HepG2 (cell line): ENCODE data around the gene UCN2.

Experiments used
- ETV6 ChIP-seq: sonication (generic); formaldehyde crosslinking; conservative IDR thresholded peaks from 2 replicates; pipeline ENCODE4 v1.4.0; 2020; ENCODE audit warnings: missing genetic modification reagents
- KDM4B ChIP-seq: sonication (generic); formaldehyde crosslinking; IDR thresholded peaks from 2 replicates; pipeline ENCODE4 v1.4.0; 2020; ENCODE audit warnings: missing genetic modification reagents
- MAFK ChIP-seq, 2 experiments: IDR thresholded peaks in 1 of 2; conservative IDR thresholded peaks in 1 of 2; 2 replicates each; pipeline ENCODE4 v1.6.1; 2011; ENCODE audit warnings: improper control_type of control experiment in 2 of 2, low read length in 2 of 2
- NFIC ChIP-seq: IDR thresholded peaks from 2 replicates; pipeline ENCODE4 v1.6.1; 2012; ENCODE audit warnings: mild to moderate bottlenecking, low read length, inconsistent platforms
- NPAS2 ChIP-seq: sonication (generic); formaldehyde crosslinking; IDR thresholded peaks from 2 replicates; pipeline ENCODE4 v1.8.0; 2022; ENCODE audit warnings: mild to moderate bottlenecking, missing genetic modification reagents, borderline replicate concordance
- SYNCRIP ChIP-seq: fragments of 200-400 bp; formaldehyde crosslinking; IDR thresholded peaks from 2 replicates; pipeline ENCODE4 v1.6.1; 2018; ENCODE audit warnings: mild to moderate bottlenecking, low read depth, low read length; ENCODE audit not compliant: insufficient read depth
- TCF7 ChIP-seq: sonication (generic); IDR thresholded peaks from 2 replicates; pipeline ENCODE4 v1.6.1; 2016; ENCODE audit warnings: antibody characterized with exemption, low read depth
- TF ChIP-seq, protein P1 (sequence below): sonication (generic); formaldehyde crosslinking; IDR thresholded peaks from 2 replicates; pipeline ENCODE4 v1.9.0; 2022; ENCODE audit warnings: missing genetic modification reagents, mild to moderate bottlenecking, borderline replicate concordance
- TF ChIP-seq, protein P2 (sequence below), 2 experiments: IDR thresholded peaks; 2 replicates each; pipeline ENCODE4 v1.6.1; 2011 to 2012; ENCODE audit warnings: low read length in 2 of 2, borderline replicate concordance in 1 of 2, low read depth in 1 of 2, mild to moderate bottlenecking in 1 of 2, moderate library complexity in 1 of 2
- TF ChIP-seq, protein P3 (sequence below): sonication (generic); formaldehyde crosslinking; IDR thresholded peaks from 2 replicates; pipeline ENCODE4 v1.5.1; 2020; ENCODE audit warnings: missing genetic modification reagents, mild to moderate bottlenecking, borderline replicate concordance
- TF ChIP-seq, protein P4 (sequence below): sonication (generic); formaldehyde crosslinking; IDR thresholded peaks from 2 replicates; pipeline ENCODE4 v1.4.0; 2020; ENCODE audit warnings: missing genetic modification reagents, mild to moderate bottlenecking, borderline replicate concordance

DNA sequence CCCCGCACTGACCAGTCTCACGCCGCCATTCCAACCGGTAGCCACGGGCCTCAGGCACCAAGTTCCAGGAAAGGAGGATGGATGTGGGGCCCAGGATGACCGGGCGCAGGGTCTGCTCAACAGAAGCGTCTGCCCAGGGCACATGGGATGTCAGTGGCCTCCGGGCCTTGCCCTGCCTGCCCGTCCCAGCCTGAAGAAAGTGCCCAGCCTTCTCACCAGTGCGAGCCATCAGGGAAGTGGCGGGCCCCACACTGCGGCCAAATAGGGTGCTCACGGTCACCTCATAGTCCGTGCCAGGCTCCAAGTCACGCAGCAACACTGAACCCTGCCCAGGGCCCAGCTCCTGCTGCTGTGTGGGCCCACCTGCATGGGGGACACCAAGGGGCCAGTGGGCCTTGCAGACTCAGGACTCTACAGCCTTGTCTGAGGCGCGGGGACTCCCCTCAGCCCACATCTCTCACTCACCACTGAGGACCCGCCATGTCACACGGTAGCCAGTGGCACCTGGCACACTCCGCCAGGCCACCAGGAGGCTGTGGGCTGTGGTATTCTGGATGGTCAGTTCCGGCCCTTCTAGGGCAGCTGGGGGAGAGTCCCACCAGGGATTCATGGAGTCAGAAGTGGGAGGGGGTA is 28.4 kb upstream of the UCN2 start:
- TF ChIP-seq TCF7 (no peak), SYNCRIP (no peak), NFIC (no peak), NPAS2 (CRISPR knock-in tag) (no peak), ETV6 (CRISPR knock-in tag) (no peak), KDM4B (CRISPR knock-in tag) (no peak), MAFK (conservative IDR thresholded peaks at IDR 0.05 in 1 of 2, IDR thresholded peaks at IDR 0.05 in 1 of 2; ENCODE audit: low read length in 2 of 2) (no peak)
- TF ChIP-seq, protein P1, sequence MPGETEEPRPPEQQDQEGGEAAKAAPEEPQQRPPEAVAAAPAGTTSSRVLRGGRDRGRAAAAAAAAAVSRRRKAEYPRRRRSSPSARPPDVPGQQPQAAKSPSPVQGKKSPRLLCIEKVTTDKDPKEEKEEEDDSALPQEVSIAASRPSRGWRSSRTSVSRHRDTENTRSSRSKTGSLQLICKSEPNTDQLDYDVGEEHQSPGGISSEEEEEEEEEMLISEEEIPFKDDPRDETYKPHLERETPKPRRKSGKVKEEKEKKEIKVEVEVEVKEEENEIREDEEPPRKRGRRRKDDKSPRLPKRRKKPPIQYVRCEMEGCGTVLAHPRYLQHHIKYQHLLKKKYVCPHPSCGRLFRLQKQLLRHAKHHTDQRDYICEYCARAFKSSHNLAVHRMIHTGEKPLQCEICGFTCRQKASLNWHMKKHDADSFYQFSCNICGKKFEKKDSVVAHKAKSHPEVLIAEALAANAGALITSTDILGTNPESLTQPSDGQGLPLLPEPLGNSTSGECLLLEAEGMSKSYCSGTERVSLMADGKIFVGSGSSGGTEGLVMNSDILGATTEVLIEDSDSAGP (CRISPR knock-in tag), result no peak
- TF ChIP-seq, protein P2, sequence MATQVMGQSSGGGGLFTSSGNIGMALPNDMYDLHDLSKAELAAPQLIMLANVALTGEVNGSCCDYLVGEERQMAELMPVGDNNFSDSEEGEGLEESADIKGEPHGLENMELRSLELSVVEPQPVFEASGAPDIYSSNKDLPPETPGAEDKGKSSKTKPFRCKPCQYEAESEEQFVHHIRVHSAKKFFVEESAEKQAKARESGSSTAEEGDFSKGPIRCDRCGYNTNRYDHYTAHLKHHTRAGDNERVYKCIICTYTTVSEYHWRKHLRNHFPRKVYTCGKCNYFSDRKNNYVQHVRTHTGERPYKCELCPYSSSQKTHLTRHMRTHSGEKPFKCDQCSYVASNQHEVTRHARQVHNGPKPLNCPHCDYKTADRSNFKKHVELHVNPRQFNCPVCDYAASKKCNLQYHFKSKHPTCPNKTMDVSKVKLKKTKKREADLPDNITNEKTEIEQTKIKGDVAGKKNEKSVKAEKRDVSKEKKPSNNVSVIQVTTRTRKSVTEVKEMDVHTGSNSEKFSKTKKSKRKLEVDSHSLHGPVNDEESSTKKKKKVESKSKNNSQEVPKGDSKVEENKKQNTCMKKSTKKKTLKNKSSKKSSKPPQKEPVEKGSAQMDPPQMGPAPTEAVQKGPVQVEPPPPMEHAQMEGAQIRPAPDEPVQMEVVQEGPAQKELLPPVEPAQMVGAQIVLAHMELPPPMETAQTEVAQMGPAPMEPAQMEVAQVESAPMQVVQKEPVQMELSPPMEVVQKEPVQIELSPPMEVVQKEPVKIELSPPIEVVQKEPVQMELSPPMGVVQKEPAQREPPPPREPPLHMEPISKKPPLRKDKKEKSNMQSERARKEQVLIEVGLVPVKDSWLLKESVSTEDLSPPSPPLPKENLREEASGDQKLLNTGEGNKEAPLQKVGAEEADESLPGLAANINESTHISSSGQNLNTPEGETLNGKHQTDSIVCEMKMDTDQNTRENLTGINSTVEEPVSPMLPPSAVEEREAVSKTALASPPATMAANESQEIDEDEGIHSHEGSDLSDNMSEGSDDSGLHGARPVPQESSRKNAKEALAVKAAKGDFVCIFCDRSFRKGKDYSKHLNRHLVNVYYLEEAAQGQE (IDR thresholded peaks at IDR 0.05; ENCODE audit: borderline replicate concordance in 1 of 2, low read depth in 1 of 2, low read length in 2 of 2), result no peak
- TF ChIP-seq, protein P3, sequence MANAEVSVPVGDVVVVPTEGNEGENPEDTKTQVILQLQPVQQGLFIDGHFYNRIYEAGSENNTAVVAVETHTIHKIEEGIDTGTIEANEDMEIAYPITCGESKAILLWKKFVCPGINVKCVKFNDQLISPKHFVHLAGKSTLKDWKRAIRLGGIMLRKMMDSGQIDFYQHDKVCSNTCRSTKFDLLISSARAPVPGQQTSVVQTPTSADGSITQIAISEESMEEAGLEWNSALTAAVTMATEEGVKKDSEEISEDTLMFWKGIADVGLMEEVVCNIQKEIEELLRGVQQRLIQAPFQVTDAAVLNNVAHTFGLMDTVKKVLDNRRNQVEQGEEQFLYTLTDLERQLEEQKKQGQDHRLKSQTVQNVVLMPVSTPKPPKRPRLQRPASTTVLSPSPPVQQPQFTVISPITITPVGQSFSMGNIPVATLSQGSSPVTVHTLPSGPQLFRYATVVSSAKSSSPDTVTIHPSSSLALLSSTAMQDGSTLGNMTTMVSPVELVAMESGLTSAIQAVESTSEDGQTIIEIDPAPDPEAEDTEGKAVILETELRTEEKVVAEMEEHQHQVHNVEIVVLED (CRISPR knock-in tag), result no peak
- TF ChIP-seq, protein P4, sequence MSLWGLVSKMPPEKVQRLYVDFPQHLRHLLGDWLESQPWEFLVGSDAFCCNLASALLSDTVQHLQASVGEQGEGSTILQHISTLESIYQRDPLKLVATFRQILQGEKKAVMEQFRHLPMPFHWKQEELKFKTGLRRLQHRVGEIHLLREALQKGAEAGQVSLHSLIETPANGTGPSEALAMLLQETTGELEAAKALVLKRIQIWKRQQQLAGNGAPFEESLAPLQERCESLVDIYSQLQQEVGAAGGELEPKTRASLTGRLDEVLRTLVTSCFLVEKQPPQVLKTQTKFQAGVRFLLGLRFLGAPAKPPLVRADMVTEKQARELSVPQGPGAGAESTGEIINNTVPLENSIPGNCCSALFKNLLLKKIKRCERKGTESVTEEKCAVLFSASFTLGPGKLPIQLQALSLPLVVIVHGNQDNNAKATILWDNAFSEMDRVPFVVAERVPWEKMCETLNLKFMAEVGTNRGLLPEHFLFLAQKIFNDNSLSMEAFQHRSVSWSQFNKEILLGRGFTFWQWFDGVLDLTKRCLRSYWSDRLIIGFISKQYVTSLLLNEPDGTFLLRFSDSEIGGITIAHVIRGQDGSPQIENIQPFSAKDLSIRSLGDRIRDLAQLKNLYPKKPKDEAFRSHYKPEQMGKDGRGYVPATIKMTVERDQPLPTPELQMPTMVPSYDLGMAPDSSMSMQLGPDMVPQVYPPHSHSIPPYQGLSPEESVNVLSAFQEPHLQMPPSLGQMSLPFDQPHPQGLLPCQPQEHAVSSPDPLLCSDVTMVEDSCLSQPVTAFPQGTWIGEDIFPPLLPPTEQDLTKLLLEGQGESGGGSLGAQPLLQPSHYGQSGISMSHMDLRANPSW (CRISPR knock-in tag), result no peak
